Measurements from ENCODE around the gene HEYL. TPM values are rescaled to one million over a fixed set of nuclear protein-coding genes. Genes with fewer than 3 reads are reported as not detected.
A peak's percentile ranks its signal among the peaks of the same experiment; 100 is the strongest.

The HEYL gene
- total RNA-seq, 4 donors from 2014 or later, result 9.4 to 64.0 (median 13.4) TPM

DNA sequence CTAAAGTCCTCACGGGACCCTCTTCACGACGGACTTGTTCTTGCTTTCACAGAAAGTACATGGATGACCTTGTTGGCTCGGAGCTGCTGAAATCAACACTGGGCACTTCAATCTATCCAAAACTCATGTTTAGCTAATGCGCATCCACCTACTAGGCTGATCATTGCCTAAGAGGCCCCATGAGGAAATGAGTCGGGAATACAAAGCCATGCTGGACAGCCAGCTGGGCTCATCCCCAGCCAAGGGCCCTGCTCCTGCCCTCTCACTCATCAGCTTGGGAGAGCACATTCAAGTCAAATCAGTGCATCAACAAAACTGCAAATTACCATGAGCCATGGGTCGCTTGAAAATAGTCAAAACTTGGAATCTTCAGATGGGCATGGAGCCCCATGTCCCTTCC lies 14.8 kb upstream of the HEYL start:
- DNase-seq, result no peak
- intact Hi-C loops (cut with DNase I; ENCODE audit: low total_unique reads), result loop anchor here (5.0 kb wide), 1 partner anchor 47 kb away; no protein-coding TSS in a partner anchor
- no peak overlapping the region for H3K27ac ChIP-seq
- TF ChIP-seq POLR2A (IDR thresholded peaks at IDR 0.05), result no peak
- no peak for TF ChIP-seq CTCF (IDR thresholded peaks at IDR 0.05)
- H3K36me3 ChIP-seq, result no peaks in the 10 kb centered on the region
- no peaks in the 10 kb centered on the region for H3K9me3 ChIP-seq
- no peak overlapping the region for H3K4me3 ChIP-seq
- no peaks in the 10 kb centered on the region for H3K27me3 ChIP-seq
- no peaks in the 10 kb centered on the region for H3K4me1 ChIP-seq

DNA sequence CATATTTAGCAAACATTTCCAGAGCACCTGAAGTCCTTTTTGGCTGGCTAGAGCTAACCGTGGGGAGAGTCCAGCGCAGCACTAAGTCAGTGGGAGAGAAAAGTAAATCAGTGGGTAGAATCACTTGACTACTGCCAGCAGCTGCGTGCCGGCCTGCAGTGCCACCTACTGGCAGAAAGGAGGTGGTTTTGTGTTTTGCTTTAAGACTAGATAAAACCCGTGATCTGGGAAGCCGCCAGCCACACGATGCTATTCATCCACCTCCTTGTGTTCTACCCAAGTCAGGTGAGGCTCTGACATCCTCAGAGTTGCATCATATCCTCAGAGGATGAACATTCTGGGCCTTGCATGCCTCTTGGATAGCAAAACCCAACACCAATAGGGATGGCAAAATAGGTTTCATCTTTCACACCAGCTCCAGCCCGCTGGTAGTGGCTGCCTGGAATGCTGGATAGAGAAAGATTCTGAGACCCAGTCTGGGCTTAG lies 14.1 kb upstream of the HEYL start:
- TF ChIP-seq CTCF (IDR thresholded peaks at IDR 0.05), result peak; percentile 90 to 97 (median 94)
- no peak for TF ChIP-seq POLR2A (IDR thresholded peaks at IDR 0.05)
- intact Hi-C loops (cut with DNase I; ENCODE audit: low total_unique reads), result loop anchor here (5.0 kb wide), 1 partner anchor 46 kb away; no protein-coding TSS in a partner anchor
- Histone ChIP-seq H3K36me3 (no peaks in the 10 kb centered on the region), H3K9me3 (no peaks in the 10 kb centered on the region), H3K27ac (peak overlapping the region in 1 of 2 donors; percentile 38), H3K27me3 (no peaks in the 10 kb centered on the region), H3K4me1 (no peaks in the 10 kb centered on the region), H3K4me3 (no peak overlapping the region)
- peak; percentile 86 to 88 for DNase-seq

- Histone ChIP-seq H3K36me3 (no peaks in the 10 kb centered on the region), H3K9me3 (no peaks in the 10 kb centered on the region), H3K4me1 (peaks cover 0 to 7% of the 10 kb centered on the region in 2 donors), H3K27ac (peak overlapping the region; percentile 38 to 46), H3K4me3 (no peak overlapping the region), H3K27me3 (no peaks in the 10 kb centered on the region)
- intact Hi-C loops (cut with DNase I; ENCODE audit: low total_unique reads), result loop anchor here (5.0 kb wide), 1 partner anchor 45 kb away; no protein-coding TSS in a partner anchor
- no peak for TF ChIP-seq CTCF (IDR thresholded peaks at IDR 0.05)
- TF ChIP-seq POLR2A (IDR thresholded peaks at IDR 0.05), result no peak
- no peak for DNase-seq
Observed at GRCh38 chr1:39652554-39652953, 13.1 kb upstream of the HEYL start.

- Histone ChIP-seq H3K27ac (peak overlapping the region; percentile 38 to 46), H3K4me3 (no peak overlapping the region), H3K36me3 (no peaks in the 10 kb centered on the region), H3K9me3 (no peaks in the 10 kb centered on the region), H3K27me3 (no peaks in the 10 kb centered on the region), H3K4me1 (peaks cover 0 to 10% of the 10 kb centered on the region in 2 donors)
- DNase-seq, result no peak
- no peak for TF ChIP-seq POLR2A (IDR thresholded peaks at IDR 0.05)
- intact Hi-C loops (cut with DNase I; ENCODE audit: low total_unique reads), result loop anchor here (5.0 kb wide), 1 partner anchor 45 kb away; no protein-coding TSS in a partner anchor
Observed at GRCh38 chr1:39652105-39652504, 12.7 kb upstream of the HEYL start.

DNA sequence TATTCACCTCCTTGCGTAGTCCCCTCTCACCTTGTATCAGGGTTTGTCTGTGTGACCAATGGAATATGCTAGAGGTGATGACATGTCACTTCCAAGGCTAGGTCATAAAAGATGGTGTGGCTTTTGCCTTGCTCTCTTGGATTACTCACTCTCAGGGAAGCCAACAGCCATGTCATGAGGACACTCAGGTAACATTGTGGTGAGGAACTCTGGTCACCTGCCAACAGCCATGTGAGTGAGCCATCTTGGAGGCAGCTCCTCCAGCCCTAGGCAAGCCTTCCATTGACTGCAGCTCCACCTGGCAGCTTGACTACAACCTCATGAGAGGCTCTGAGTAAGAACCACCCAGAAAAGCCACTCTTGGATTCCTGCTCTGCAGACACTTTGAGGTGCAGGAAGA lies 11.0 kb upstream of the HEYL start:
- Histone ChIP-seq H3K9me3 (no peaks in the 10 kb centered on the region), H3K4me3 (no peak overlapping the region), H3K36me3 (no peaks in the 10 kb centered on the region), H3K4me1 (peaks cover 8 to 23% of the 10 kb centered on the region in 2 donors), H3K27me3 (no peaks in the 10 kb centered on the region), H3K27ac (peak overlapping the region; percentile 27 to 43)
- TF ChIP-seq POLR2A (IDR thresholded peaks at IDR 0.05) (no peak), CTCF (IDR thresholded peaks at IDR 0.05) (no peak)
- DNase-seq, result no peak
- intact Hi-C loops (cut with DNase I; ENCODE audit: low total_unique reads), result loop anchor here (5.0 kb wide), 1 partner anchor 43 kb away; no protein-coding TSS in a partner anchor
